A549 treated with RU486 at 1 μM for 4 hours (cell line): ENCODE data around the gene PAQR4. TPM values are rescaled to one million over a fixed set of nuclear protein-coding genes. Genes with fewer than 3 reads are reported as not detected.

Source experiments
- total RNA-seq: library from RNA; stranded (reverse); fragments of 200-300 nt; extraction: Qiagen RNA extraction; gene quantifications from 5 replicates; pipeline ENCODE4 v1.2.3, GENCODE V29; 2022; ENCODE audit warnings: low read depth

Gene PAQR4
- total RNA-seq, result 28.8 to 45.8 TPM (median 37.2 TPM) in 5 replicates

GRCh38 chr16:2968738-2969544 lies at the start of gene PAQR4:
PAQR4 (plus strand) TSS chr16:2969348; CDS start chr16:2969675, 327 bp downstream.

DNA sequence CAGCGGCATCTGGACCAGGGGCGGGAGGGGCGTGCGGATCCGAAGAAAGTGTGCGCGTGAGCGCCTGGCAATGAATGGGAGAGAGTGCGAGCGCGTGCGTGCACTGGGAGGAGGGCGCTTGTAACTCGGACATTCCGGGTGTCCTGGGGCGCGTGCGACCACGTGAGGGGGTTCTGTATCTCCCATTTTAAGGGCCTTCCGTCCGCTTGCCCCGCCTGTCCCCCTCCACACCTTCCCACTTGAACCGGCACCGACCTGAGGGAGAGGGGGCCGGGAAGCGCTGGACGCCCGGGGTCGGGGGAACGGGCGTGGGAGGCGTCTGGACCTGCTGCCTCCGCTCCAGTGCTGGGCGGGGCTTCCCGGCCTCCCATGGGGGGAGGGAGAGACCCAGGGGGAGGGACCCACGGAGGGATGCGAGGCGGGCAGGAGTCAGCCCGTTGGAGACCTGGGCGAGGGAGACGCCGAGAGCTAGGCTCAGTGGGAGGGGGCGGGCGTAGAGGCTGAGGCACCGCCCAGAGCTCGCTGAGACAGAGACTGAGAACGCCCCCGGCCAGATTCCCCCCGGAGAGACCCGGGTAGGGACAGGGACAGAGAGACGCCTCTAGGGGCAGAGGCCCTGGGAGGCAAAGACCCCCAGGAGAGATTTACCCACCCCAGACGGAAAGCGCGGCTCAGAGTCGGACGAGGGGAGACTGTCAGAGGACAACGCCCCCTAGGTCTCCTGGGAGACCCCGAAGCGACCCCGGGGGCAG lies 5.2 kb upstream of the PAQR4 start, which contains the start of gene KREMEN2:
Gene KREMEN2, plus strand, starts transcription at position 553 of the 752 bp plus-strand sequence. CDS start 246 bp downstream, outside the sequence.

DNA sequence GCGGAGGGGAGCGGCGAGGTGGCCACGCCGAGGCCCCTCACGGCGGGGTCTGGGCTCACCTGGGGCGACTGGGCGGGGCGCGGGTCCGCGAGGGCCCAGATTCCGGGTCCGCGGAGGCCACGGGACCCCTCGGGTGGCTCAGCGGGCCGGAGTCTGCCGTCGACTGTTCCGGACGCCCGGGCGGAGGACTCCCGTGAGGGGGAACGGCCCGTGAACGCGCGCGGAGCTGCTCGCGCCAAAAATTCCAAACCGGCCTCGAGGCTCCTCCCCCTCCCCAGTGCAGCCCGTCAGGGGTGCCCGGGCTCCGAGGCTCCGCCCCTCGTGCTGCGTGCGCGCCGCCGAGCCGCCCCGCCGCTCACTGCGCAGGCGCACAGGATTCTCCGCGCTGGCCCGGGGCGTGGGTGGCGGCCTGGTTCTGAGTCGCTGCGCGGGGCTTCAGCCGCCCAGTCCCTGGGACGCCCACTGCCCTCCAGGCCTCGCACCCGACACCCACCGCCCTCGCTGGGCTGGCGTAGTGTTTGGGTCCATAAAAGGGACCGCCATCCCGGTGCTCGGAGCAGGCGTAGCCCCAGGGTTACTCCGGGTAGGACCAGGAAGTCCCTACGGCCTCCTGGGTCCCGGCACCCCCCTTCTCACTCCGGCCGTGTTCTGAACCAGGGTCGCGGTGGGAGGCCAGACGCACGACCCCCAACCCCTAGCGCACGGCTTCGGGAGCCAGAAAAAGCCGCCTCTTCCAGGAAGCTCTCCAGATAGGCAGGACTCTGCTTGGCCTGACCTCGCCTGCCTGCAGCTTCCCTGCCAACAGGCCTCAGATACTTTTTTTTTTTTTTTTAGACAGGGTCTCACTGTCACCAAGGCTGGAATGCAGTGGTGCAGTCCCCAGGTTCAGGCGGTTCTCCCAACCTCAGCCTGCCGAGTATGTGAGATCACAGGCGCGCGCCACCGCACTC lies 11.4 kb downstream of the PAQR4 start, which contains the start of gene PKMYT1:
Gene PKMYT1, minus strand, starts transcription at position 220 of the 950 bp plus-strand sequence. CDS start 789 bp downstream, outside the sequence.

GRCh38 chr16:3012828-3013420 lies 43.8 kb downstream of the PAQR4 start, which contains the start of gene CLDN9:
CLDN9 (plus strand) TSS chr16:3012923; CDS start chr16:3013363, 440 bp downstream.

GRCh38 chr16:3017794-3018506 lies 48.8 kb downstream of the PAQR4 start, which contains the start of gene CLDN6:
CLDN6 (minus strand) TSS chr16:3018183; CDS start chr16:3016021, 2,162 bp downstream.

DNA sequence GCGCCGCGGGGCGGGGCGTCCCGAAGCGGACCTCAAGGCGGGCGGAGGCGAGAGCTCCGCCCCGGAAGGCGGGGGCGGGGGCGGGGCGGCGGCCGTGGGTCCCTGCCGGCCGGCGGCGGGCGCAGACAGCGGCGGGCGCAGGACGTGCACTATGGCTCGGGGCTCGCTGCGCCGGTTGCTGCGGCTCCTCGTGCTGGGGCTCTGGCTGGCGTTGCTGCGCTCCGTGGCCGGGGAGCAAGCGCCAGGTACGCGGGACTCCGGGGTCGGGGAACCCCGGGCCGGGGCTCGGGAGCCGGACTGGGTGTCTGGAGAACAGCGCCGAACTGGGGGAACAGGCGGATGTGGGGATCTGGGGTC lies 51.1 kb downstream of the PAQR4 start, which contains the start of gene TNFRSF12A:
Gene TNFRSF12A, plus strand, starts transcription at position 122 of the 357 bp plus-strand sequence. Its CDS starts 30 bp downstream, at position 152.

Other genes starting within 250 kb of the PAQR4 start
- gene PRSS27, start 249.1 kb upstream of the PAQR4 start, total RNA-seq, result 0.77 to 1.8 TPM (median 1.5 TPM) in 5 replicates
- gene SRRM2, start 216.7 kb upstream of the PAQR4 start, total RNA-seq, result 279 to 431 TPM (median 392 TPM) in 5 replicates
- 436 to 538 TPM (median 483 TPM) in 5 replicates for gene ELOB, start 192.1 kb upstream of the PAQR4 start, total RNA-seq
- gene PRSS33, start 181.8 kb upstream of the PAQR4 start, total RNA-seq, result 0.09 TPM in 1 of 5 replicates, not detected in the others
- not detected in 5 replicates for gene PRSS41, start 170.9 kb upstream of the PAQR4 start, total RNA-seq
- gene PRSS21, start 152.1 kb upstream of the PAQR4 start, total RNA-seq, result 0.21 to 0.30 TPM in 2 of 5 replicates, not detected in the others
- 0.73 to 1.3 TPM (median 0.93 TPM) in 5 replicates for gene ZG16B, start 139.0 kb upstream of the PAQR4 start, total RNA-seq
- 1.6 to 3.1 TPM (median 2.2 TPM) in 5 replicates for gene PRSS22, start 111.2 kb upstream of the PAQR4 start, total RNA-seq
- gene FLYWCH2, start 86.1 kb upstream of the PAQR4 start, total RNA-seq, result 45.9 to 60.3 TPM (median 51.6 TPM) in 5 replicates
- gene FLYWCH1, start 57.4 kb upstream of the PAQR4 start, total RNA-seq, result 19.5 to 28.3 TPM (median 27.5 TPM) in 5 replicates
- 1.3 to 2.4 TPM (median 2.3 TPM) in 5 replicates for gene KREMEN2, start 5.1 kb upstream of the PAQR4 start, total RNA-seq
- 57.5 to 96.6 TPM (median 92.5 TPM) in 5 replicates for gene PKMYT1, start 11.1 kb downstream of the PAQR4 start, total RNA-seq
- 0.30 to 0.55 TPM (median 0.50 TPM) in 5 replicates for gene CLDN9, start 43.6 kb downstream of the PAQR4 start, total RNA-seq
- 0.19 to 0.74 TPM (median 0.34 TPM) in 5 replicates for gene CLDN6, start 48.8 kb downstream of the PAQR4 start, total RNA-seq
- gene TNFRSF12A, start 51.0 kb downstream of the PAQR4 start, total RNA-seq, result 477 to 677 TPM (median 627 TPM) in 5 replicates
- gene HCFC1R1, start 54.6 kb downstream of the PAQR4 start, total RNA-seq, result 216 to 280 TPM (median 222 TPM) in 5 replicates
- 21.6 to 33.9 TPM (median 32.7 TPM) in 5 replicates for gene THOC6, start 54.7 kb downstream of the PAQR4 start, total RNA-seq
- gene BICDL2, start 67.6 kb downstream of the PAQR4 start, total RNA-seq, result not detected in 5 replicates
- gene MMP25, start 77.2 kb downstream of the PAQR4 start, total RNA-seq, result 0.49 to 1.0 TPM (median 0.79 TPM) in 5 replicates
- gene IL32, start 96.3 kb downstream of the PAQR4 start, total RNA-seq, result 23.0 to 38.0 TPM (median 28.2 TPM) in 5 replicates
- not detected in 5 replicates for gene ZSCAN10, start 129.9 kb downstream of the PAQR4 start, total RNA-seq
- gene ZNF205, start 143.2 kb downstream of the PAQR4 start, total RNA-seq, result 9.2 to 14.3 TPM (median 13.2 TPM) in 5 replicates
- gene ZNF213, start 165.7 kb downstream of the PAQR4 start, total RNA-seq, result 7.7 to 13.2 TPM (median 10.8 TPM) in 5 replicates
- gene OR1F1, start 218.9 kb downstream of the PAQR4 start, total RNA-seq, result 0.23 to 0.48 TPM (median 0.29 TPM) in 5 replicates